Ovary (tissue), 9 donors: ENCODE results near the gene MYH15. TPM values are rescaled to one million over a fixed set of nuclear protein-coding genes. Genes with fewer than 3 reads are reported as not detected.

ENCODE experiments used
- DNase-seq, 5 donors: peaks; one replicate each; pipeline ENCODE4 v3.0.0-alpha.2; 2019 to 2020
- H3K27ac ChIP-seq, 2 donors: fragments of 200-600 bp; one replicate each; pipeline versions ENCODE4 v1.5.1 to v1.8.0; 2019 to 2022
- H3K27me3 ChIP-seq: fragments of 200-600 bp; one replicate; pipeline ENCODE4 v1.8.0; 2022
- H3K36me3 ChIP-seq: fragments of 200-600 bp; sonication (generic); one replicate; pipeline ENCODE4 v1.5.1; 2019
- H3K4me1 ChIP-seq: one replicate; pipeline ENCODE4 v1.8.1; 2013; ENCODE audit warnings: mild to moderate bottlenecking, moderate library complexity; ENCODE audit not compliant: insufficient read depth
- H3K4me3 ChIP-seq: fragments of 200-600 bp; sonication (generic); one replicate; pipeline ENCODE4 v1.5.1; 2017
- H3K9me3 ChIP-seq, 2 donors: fragments of 200-600 bp in 1 of 2; sonication (generic) in 1 of 2; one replicate each; pipeline versions ENCODE4 v1.5.1 to v1.8.1; 2013 to 2019; ENCODE audit warnings: mild to moderate bottlenecking in 1 of 2, moderate library complexity in 1 of 2
- CTCF ChIP-seq, 3 donors: fragments of 450-650 bp in 2 of 3; fragments of 200-600 bp in 1 of 3; IDR thresholded peaks; one replicate each; pipeline versions ENCODE4 v1.5.1 to v1.8.0; 2016 to 2022; ENCODE audit warnings: antibody characterized with exemption in 3 of 3, mild to moderate bottlenecking in 1 of 3
- EP300 ChIP-seq: sonication (generic); formaldehyde crosslinking; IDR thresholded peaks from one replicate; pipeline ENCODE4 v1.6.1; 2017; ENCODE audit warnings: antibody characterized with exemption
- POLR2A ChIP-seq: fragments of 450-650 bp; IDR thresholded peaks from one replicate; pipeline ENCODE4 v1.6.1; 2017; ENCODE audit warnings: antibody characterized with exemption, mild to moderate bottlenecking, moderate library complexity
- WGBS, 3 donors: extraction: QIAGEN DNeasy Blood & Tissue Kit in 1 of 3; methylation state at CpG; one replicate each; pipeline versions ENCODE4 v1.1.5 to v1.1.7; 2013 to 2017; 5-methylcytosine and 5-hydroxymethylcytosine counted together
- intact Hi-C, 4 donors: fragments of 100-400 bp; cut with DNase I; formaldehyde crosslinking; loops; one replicate each; pipeline versions ENCODE4 v1.11.0 to v1.15.1; 2022 to 2023
- polyA plus RNA-seq, 2 donors: library from polyadenylated mRNA; stranded (reverse); fragments of 200-250 nt in 1 of 2; fragments of 350-450 nt in 1 of 2; fragmentation: Illumina TruSeq in 1 of 2; extraction: RNeasy Lipid Tissue Mini Kit (QIAGEN cat#74804) in 1 of 2; gene quantifications; one replicate each; pipeline ENCODE4 v1.2.3, GENCODE V29; 2013 to 2014
- total RNA-seq, 7 donors: library from RNA; depleted of rRNA in 2 of 7; stranded (reverse); fragments of >200 nt in 2 of 7; fragmentation: NEBNext Ultra II Directional in 3 of 7; extraction: Animal tissue kit (Norgen Biotek cat#: 25700) in 3 of 7; gene quantifications; one replicate each; pipeline versions ENCODE4 v1.1.0 to v1.2.4, GENCODE V29; 2016 to 2023
- donor health status: DM: no; HTN: no; CAD: no; lungs with moderate emphysema.
- donor health status: DM: no; HTN: no; CAD: no.
- donor health status: Bipolar disorder and iron deficiency.
- donor health status: DM: yes; HTN: yes; CAD: no.
- donor health status: DM: no; HTN: no; CAD: no.
- donor health status: DM: yes; HTN: yes; CAD: no.

MYH15 gene
- total and polyA plus RNA-seq, 9 donors = 0.05 to 0.57 (median 0.11) TPM; not detected in 3

DNA sequence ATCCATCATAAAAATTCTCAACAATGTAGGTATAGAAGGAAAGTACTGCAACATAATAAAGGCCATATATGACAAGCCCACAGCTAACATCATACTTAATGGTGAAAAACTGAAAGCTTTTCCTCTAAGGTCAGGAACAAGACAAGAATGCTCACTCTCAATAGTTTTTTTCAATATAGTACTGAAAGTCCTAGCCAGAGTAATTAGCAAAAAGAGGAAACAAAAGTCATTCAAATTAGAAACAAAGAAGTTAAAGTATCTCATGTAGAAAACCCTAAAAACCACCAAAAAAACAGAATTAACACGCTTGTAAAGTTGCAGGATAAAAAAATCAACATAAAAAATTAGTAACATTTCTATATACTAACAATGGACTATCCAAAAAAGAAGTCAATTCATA, 61.8 kb downstream of the MYH15 start:
- intact Hi-C loops = no loop called here
- 88 to 89% (median 88%) methylated on average over 1 of the region's 1 CpG for WGBS, 3 donors
- Histone ChIP-seq H3K27ac (no peak overlapping the region), H3K36me3 (no peaks in the 10 kb centered on the region), H3K27me3 (no peaks in the 10 kb centered on the region), H3K4me3 (no peak overlapping the region), H3K4me1 (no peaks in the 10 kb centered on the region), H3K9me3 (no peaks in the 10 kb centered on the region)
- no peak for DNase-seq
- TF ChIP-seq EP300 (no peak), CTCF (IDR thresholded peaks at IDR 0.05) (no peak), POLR2A (no peak)

- Histone ChIP-seq H3K4me1 (no peaks in the 10 kb centered on the region), H3K36me3 (no peaks in the 10 kb centered on the region), H3K4me3 (no peak overlapping the region), H3K9me3 (no peaks in the 10 kb centered on the region), H3K27ac (no peak overlapping the region), H3K27me3 (no peaks in the 10 kb centered on the region)
- intact Hi-C loops = no loop called here
- no peak for DNase-seq
- WGBS, 3 donors = 92 to 95% (median 94%) methylated on average over 3 of the region's 3 CpGs
- no peak for TF ChIP-seq CTCF (IDR thresholded peaks at IDR 0.05)
- no peak for TF ChIP-seq EP300
- no peak for TF ChIP-seq POLR2A
Measured at GRCh38 chr3:108447096-108447847, 63.1 kb downstream of the MYH15 start.

GRCh38 chr3:108442281-108442680, 68.1 kb downstream of the MYH15 start:
- Histone ChIP-seq H3K4me1 (no peaks in the 10 kb centered on the region), H3K36me3 (no peaks in the 10 kb centered on the region), H3K27me3 (no peaks in the 10 kb centered on the region), H3K4me3 (no peak overlapping the region), H3K9me3 (no peaks in the 10 kb centered on the region), H3K27ac (no peak overlapping the region)
- DNase-seq = no peak
- intact Hi-C loops = no loop called here
- no peak for TF ChIP-seq EP300
- no peak for TF ChIP-seq POLR2A
- no peak for TF ChIP-seq CTCF (IDR thresholded peaks at IDR 0.05)
- 79 to 86% (median 85%) methylated on average over 2 of the region's 2 CpGs for WGBS, 3 donors

GRCh38 chr3:108441518-108441917, 68.9 kb downstream of the MYH15 start:
- no peaks in the 10 kb centered on the region for H3K9me3 ChIP-seq
- 43 to 49% (median 47%) methylated on average over 2 of the region's 2 CpGs for WGBS, 3 donors
- no peaks in the 10 kb centered on the region for H3K4me1 ChIP-seq
- intact Hi-C loops = no loop called here
- no peak for DNase-seq
- no peak overlapping the region for H3K27ac ChIP-seq
- TF ChIP-seq POLR2A (no peak), EP300 (no peak), CTCF (IDR thresholded peaks at IDR 0.05) (no peak)
- H3K27me3 ChIP-seq = no peaks in the 10 kb centered on the region
- H3K36me3 ChIP-seq = no peaks in the 10 kb centered on the region
- H3K4me3 ChIP-seq = no peak overlapping the region
